HG03558 (cell line): ENCODE results near the gene SULT1C2.
"Not testable (repeated sequence)": the region's sequence is repeated elsewhere in the genome, so short reads cannot be mapped to it uniquely, and the experiment has no call there.

ENCODE experiments used
- ATAC-seq: cut with Tn5 transposase; IDR thresholded peaks from one replicate; pipeline ENCODE4 v1.9.1; 2021; ENCODE audit warnings: moderate number of reproducible peaks; ENCODE audit not compliant: unreplicated experiment; ENCODE audit errors: extremely low read depth

Gene SULT1C2

DNA sequence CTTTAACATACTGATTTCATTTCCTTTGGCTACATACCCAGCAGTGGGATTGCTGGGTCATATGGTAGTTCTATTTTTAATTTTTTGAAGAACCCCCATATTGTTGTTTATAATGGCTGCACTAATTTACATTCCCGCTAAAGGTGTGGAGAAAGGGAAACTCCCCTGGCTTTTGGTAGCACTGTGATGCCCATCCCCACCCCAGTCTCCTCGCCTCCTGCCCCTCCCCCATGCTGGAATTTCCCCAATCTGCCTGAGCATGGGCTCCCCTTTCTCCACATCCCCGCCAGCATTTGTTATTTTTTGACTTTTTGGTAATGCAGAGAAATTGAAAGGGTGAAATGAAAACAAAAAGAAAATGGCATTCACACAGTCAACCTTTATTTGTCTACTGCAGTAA, 59.1 kb downstream of the SULT1C2 start:
- no peak for ATAC-seq

- no peak for ATAC-seq
Observed at GRCh38 chr2:108348816-108349570, 60.3 kb downstream of the SULT1C2 start.

DNA sequence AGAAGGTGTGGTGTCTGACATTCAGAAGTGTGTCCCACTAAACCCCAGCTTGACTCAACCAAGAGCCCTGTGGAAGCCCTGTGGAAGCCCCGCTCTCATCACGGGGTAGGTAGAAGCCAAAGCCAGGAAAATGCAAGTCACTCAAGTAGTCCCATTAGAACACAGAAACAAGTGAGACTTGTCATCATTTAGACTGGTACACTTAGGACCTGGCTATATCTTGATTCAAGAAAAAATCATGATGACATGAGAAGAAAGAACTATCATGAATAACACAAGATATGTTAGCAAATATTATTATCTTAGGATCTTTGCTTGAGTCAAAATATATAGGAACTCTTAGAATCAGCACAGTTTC, 60.9 kb downstream of the SULT1C2 start:
- no peak for ATAC-seq

- no peak for ATAC-seq
Observed at GRCh38 chr2:108351889-108352288, 63.2 kb downstream of the SULT1C2 start.

DNA sequence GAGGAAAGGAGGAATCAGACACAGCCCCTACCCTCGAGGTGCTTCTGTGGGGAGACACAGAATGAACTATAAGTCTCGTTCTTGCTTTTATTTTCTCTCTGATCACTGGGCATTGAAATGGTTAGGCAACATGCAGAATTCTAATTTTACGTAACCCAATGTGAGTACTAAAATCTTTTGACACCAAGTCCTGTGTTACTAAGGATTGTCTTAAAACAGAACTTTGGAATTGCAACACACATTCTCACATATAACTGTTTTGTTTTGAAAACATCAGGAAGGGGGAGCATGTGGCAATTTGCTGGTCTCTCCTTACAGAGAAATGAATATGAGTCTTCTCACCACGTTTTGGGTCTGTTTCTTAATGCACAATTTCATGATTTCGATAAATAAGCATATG, 65.4 kb downstream of the SULT1C2 start:
- no peak for ATAC-seq

GRCh38 chr2:108355906-108356734, 67.4 kb downstream of the SULT1C2 start:
- ATAC-seq: no peak

DNA sequence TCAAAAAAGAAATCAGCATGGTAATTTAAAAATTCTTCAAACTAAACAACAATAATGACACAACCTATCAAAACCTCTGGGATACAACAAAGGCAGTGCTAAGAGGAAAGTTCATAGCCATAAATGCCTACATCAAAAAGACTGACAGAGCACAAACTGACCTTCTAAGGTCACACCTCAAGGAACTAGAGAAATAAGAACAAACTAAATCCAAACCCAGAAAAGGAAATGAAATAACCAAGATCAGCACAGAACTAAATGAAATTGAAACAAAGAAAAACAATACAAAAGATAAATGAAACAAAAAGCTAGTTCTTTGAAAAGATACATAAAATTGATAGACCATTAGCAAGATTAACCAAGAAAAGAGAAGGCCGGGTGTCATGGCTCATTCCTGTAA, 70.6 kb downstream of the SULT1C2 start:
- ATAC-seq: not testable (repeated sequence)
